K562 (cell line): ENCODE data around the gene CCNJL. TPM values are rescaled to one million over a fixed set of nuclear protein-coding genes. Genes with fewer than 3 reads are reported as not detected.
"Not testable (repeated sequence)": the region's sequence is repeated elsewhere in the genome, so short reads cannot be mapped to it uniquely, and the experiment has no call there.

Source experiments
- ATAC-seq: fragments of 200-7000 bp; cut with Tn5 transposase; 3 replicates; pipeline ENCODE4 v1.9.1; 2020; ENCODE audit warnings: moderate library complexity
- BruUV-seq: library from RNA; stranded (reverse); fragments of 400-500 nt; replicated peaks from 2 replicates; lab custom pipeline; 2021; lab: Mats Ljungman, UMichigan
- CTCF ChIA-PET: fragments of 300-600 bp; formaldehyde crosslinking; extraction: SDS; loops from one replicate; lab custom pipeline; 2021; ENCODE audit warnings: low intra/inter-chr PET ratio; lab: Yijun Ruan, JAX
- POLR2A ChIA-PET: fragments of 300-600, 350-650 bp; sonication (Branson Sonifier 250); formaldehyde crosslinking; extraction: SDS; loops from one replicate; lab custom pipeline; 2021; ENCODE audit warnings: antibody characterized with exemption, inconsistent platforms; lab: Yijun Ruan, JAX
- DNase-seq, 4 experiments: peaks; one replicate each; pipeline versions ENCODE4 v3.0.0 to v3.0.0-alpha.2; 2011 to 2018; ENCODE audit warnings: low spot score in 3 of 4, mixed read lengths in 3 of 4; ENCODE audit errors: extremely low read depth in 1 of 4
- FAIRE-seq: peaks from 2 replicates; lab custom pipeline; 2011; peaks lifted over from hg19 to GRCh38; lab: Jason Lieb, UNC
- H2AFZ ChIP-seq: 2 replicates; pipeline ENCODE4 v1.6.0; 2011; ENCODE audit warnings: low read depth, low read length, control low read depth, inconsistent platforms
- H3K27ac ChIP-seq: fragments of 200-600 bp; 3 replicates; pipeline ENCODE4 v1.8.0; 2011; ENCODE audit warnings: low read depth, mild to moderate bottlenecking, control low read depth, inconsistent platforms, low read length, moderate library complexity, mixed read lengths; ENCODE audit errors: extremely low read depth
- H3K27me3 ChIP-seq, 2 experiments: fragments of 300-600 bp in 1 of 2; 2 replicates in 1 of 2; 3 replicates in 1 of 2; pipeline versions ENCODE4 v1.6.0 to v1.8.0; 2011; ENCODE audit warnings: inconsistent platforms in 2 of 2, low read length in 2 of 2, mild to moderate bottlenecking in 1 of 2, mixed read lengths in 1 of 2, moderate library complexity in 1 of 2; ENCODE audit not compliant: control insufficient read depth in 2 of 2, insufficient read depth in 2 of 2
- H3K36me3 ChIP-seq: fragments of 300-600 bp; 3 replicates; pipeline ENCODE4 v1.8.0; 2011; ENCODE audit warnings: mild to moderate bottlenecking, low read length, inconsistent platforms; ENCODE audit not compliant: control insufficient read depth, insufficient read depth
- H3K4me1 ChIP-seq, 2 experiments: fragments of 200-600 bp in 1 of 2; replicated peaks in 1 of 2; 2 replicates in 1 of 2; 3 replicates in 1 of 2; pipeline versions ENCODE4 v1.5.1 to v1.8.0; 2011; ENCODE audit warnings: inconsistent platforms in 2 of 2, low read length in 2 of 2, mild to moderate bottlenecking in 1 of 2, mixed read lengths in 1 of 2, moderate library complexity in 1 of 2; ENCODE audit not compliant: control insufficient read depth in 2 of 2, insufficient read depth in 2 of 2
- H3K4me2 ChIP-seq: 2 replicates; pipeline ENCODE4 v1.6.1; 2011; ENCODE audit warnings: low read length, control low read depth, inconsistent platforms, mixed read lengths; ENCODE audit not compliant: insufficient read depth
- H3K4me3 ChIP-seq: fragments of 200-600 bp; sonication (generic), shearing (Covaris generic); 2 replicates; pipeline ENCODE4 v1.5.1; 2016; ENCODE audit warnings: control low read depth, inconsistent platforms
- H3K79me2 ChIP-seq: fragments of 200-600 bp; 3 replicates; pipeline ENCODE4 v1.8.0; 2011; ENCODE audit warnings: low read length, inconsistent platforms; ENCODE audit not compliant: control insufficient read depth, insufficient read depth
- H3K9ac ChIP-seq, 2 experiments: 2 replicates each; pipeline versions ENCODE4 v1.6.0 to v1.6.1; 2011; ENCODE audit warnings: low read depth in 2 of 2, low read length in 2 of 2, control low read depth in 1 of 2, inconsistent platforms in 1 of 2, mild to moderate bottlenecking in 1 of 2, mixed read lengths in 1 of 2; ENCODE audit not compliant: insufficient read depth in 1 of 2
- H3K9me1 ChIP-seq: one replicate; pipeline ENCODE4 v1.6.0; 2011; ENCODE audit warnings: inconsistent platforms, mild to moderate bottlenecking, low read length, moderate library complexity; ENCODE audit not compliant: control insufficient read depth, insufficient read depth
- H3K9me3 ChIP-seq: replicated peaks from 2 replicates; pipeline ENCODE4 v1.5.1; 2011; ENCODE audit warnings: low read depth, low read length, inconsistent platforms; ENCODE audit not compliant: control insufficient read depth, insufficient read depth
- H4K20me1 ChIP-seq: replicated peaks from 2 replicates; pipeline ENCODE4 v1.6.1; 2011; ENCODE audit warnings: low read length, inconsistent platforms, mixed read lengths; ENCODE audit not compliant: control insufficient read depth, insufficient read depth
- FOXJ3 ChIP-seq: sonication (generic); formaldehyde crosslinking; IDR thresholded peaks from 2 replicates; pipeline ENCODE4 v1.4.0; 2020; ENCODE audit warnings: mild to moderate bottlenecking, missing genetic modification reagents
- KHSRP ChIP-seq: fragments of 450-650 bp; IDR thresholded peaks from 2 replicates; pipeline ENCODE4 v1.6.1; 2017
- TCF3 ChIP-seq: sonication (generic); formaldehyde crosslinking; IDR thresholded peaks from 2 replicates; pipeline ENCODE4 v1.4.0; 2020; ENCODE audit warnings: mild to moderate bottlenecking, missing genetic modification reagents
- TRIM24 ChIP-seq, 2 experiments: fragments of 450-650 bp; IDR thresholded peaks; 2 replicates each; pipeline ENCODE4 v1.6.1; 2016
- in situ Hi-C: fragments of 300-500 bp; cut with MboI; formaldehyde crosslinking; loops from 4 replicates; pipeline ENCODE4 v1.15.0; 2018; ENCODE audit warnings: inconsistent platforms, mixed read lengths
- intact Hi-C: fragments of 100-400 bp; cut with micrococcal nuclease; formaldehyde crosslinking; loops from 2 replicates; pipeline ENCODE4 v1.14.2; 2022
- polyA plus RNA-seq, 8 experiments: library from polyadenylated mRNA; depleted of rRNA in 4 of 8; stranded (reverse) in 5 of 8; unstranded in 3 of 8; fragments of >200 nt; fragmentation: Nextera tagmentation in 2 of 8; fragmentation: Illumina TruSeq in 1 of 8; extraction: Ambion mirVana in 2 of 8; extraction: Trizol in 1 of 8; gene quantifications; 2 replicates each; pipeline versions ENCODE4 v1.2.1 to v1.2.3, GENCODE V29; 2011 to 2014; ENCODE audit warnings: inconsistent platforms in 1 of 8, missing spikeins in 1 of 8
- total RNA-seq, 7 experiments: library from RNA; depleted of rRNA in 6 of 7; stranded (reverse); fragments of >200 nt in 6 of 7; fragmentation: Illumina TruSeq in 2 of 7; extraction: Trizol in 2 of 7; gene quantifications; 2 replicates each; pipeline versions ENCODE4 v1.2.1 to v1.2.3, GENCODE V29; 2011 to 2021; ENCODE audit warnings: low replicate concordance in 1 of 7
- TF ChIP-seq, protein P1 (sequence below), 2 experiments: fragments of 450-650 bp; formaldehyde crosslinking in 1 of 2; IDR thresholded peaks; 2 replicates each; pipeline versions ENCODE4 v1.4.0 to v1.6.1; 2014 to 2020; ENCODE audit warnings: mild to moderate bottlenecking in 2 of 2, borderline replicate concordance in 1 of 2, low read depth in 1 of 2

Gene CCNJL
- total and polyA plus RNA-seq, 9 of the 15 experiments (the other 6 are each of a cell fraction or from before 2014, with no cell fraction given) = 0.04 TPM; not detected in 8

DNA sequence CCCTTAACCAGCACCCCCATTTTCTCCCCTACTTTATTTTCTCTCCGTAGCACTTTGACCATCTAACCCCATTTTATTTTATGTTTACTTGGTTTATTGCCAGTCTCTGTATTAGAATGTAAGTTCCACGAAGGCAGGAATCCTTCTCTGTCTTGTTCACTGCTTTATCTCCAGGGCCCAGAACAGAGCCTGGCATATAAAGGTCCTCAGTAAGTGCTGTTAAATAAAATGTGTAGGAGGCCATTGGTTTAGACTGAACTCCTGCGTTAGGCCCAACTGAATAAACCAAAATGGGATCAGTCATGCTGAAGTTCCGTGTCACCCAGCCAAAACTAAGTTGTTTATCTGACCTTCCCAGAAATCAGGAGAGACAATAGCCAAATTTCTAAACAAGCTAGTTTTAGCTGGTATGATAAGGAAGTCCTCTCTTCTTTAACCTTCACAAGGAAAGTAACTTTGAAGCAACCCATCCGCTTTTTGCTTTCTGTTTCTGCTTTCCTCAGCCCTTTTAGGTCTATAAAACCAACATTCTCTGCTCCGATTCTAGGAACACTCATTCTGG, 29.0 kb upstream of the CCNJL start (continued):
- TF ChIP-seq, protein P1, sequence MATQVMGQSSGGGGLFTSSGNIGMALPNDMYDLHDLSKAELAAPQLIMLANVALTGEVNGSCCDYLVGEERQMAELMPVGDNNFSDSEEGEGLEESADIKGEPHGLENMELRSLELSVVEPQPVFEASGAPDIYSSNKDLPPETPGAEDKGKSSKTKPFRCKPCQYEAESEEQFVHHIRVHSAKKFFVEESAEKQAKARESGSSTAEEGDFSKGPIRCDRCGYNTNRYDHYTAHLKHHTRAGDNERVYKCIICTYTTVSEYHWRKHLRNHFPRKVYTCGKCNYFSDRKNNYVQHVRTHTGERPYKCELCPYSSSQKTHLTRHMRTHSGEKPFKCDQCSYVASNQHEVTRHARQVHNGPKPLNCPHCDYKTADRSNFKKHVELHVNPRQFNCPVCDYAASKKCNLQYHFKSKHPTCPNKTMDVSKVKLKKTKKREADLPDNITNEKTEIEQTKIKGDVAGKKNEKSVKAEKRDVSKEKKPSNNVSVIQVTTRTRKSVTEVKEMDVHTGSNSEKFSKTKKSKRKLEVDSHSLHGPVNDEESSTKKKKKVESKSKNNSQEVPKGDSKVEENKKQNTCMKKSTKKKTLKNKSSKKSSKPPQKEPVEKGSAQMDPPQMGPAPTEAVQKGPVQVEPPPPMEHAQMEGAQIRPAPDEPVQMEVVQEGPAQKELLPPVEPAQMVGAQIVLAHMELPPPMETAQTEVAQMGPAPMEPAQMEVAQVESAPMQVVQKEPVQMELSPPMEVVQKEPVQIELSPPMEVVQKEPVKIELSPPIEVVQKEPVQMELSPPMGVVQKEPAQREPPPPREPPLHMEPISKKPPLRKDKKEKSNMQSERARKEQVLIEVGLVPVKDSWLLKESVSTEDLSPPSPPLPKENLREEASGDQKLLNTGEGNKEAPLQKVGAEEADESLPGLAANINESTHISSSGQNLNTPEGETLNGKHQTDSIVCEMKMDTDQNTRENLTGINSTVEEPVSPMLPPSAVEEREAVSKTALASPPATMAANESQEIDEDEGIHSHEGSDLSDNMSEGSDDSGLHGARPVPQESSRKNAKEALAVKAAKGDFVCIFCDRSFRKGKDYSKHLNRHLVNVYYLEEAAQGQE (IDR thresholded peaks at IDR 0.05; ENCODE audit: borderline replicate concordance) = peak; percentile 66
- TF ChIP-seq, protein P1 (CRISPR knock-in tag; IDR thresholded peaks at IDR 0.05; ENCODE audit: low read depth) = no peak
- TF ChIP-seq KHSRP = no peak
- TF ChIP-seq TRIM24 (IDR thresholded peaks at IDR 0.05) = 0 out of 4 replicates have a peak, but pooled peaks of 1 of the 2 experiments have one; percentile 14
- TF ChIP-seq TCF3 (CRISPR knock-in tag) = peak; percentile 42
- TF ChIP-seq FOXJ3 (CRISPR knock-in tag) = no peak

DNA sequence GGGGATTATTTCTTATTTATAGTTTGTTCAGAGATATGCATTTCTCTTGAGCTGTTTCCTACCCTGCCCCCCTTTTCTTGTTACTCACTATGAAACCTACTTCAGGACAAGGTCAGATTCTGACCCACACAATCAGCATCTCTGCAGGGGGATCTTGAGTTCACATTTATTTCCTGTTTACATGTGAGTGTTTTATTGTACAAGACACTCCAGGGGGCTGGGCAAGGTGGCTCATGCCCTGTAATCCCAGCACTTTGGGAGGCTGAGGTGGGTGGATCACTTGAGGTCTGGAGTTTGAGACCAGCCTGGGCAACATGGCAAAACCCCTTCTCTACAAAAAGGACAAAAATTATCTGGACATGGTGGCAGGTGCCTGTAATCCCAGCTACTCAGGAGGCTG, 28.1 kb upstream of the CCNJL start:
- H2AFZ ChIP-seq, H3K79me2 ChIP-seq, intact Hi-C loops, POLR2A ChIA-PET, H3K27me3 ChIP-seq, H3K4me2 ChIP-seq, H3K9me1 ChIP-seq, H3K4me1 ChIP-seq, ATAC-seq, H3K4me3 ChIP-seq, FAIRE-seq, H3K27ac ChIP-seq, H4K20me1 ChIP-seq, H3K9ac ChIP-seq, BruUV-seq, H3K9me3 ChIP-seq, H3K36me3 ChIP-seq, DNase-seq: not testable (repeated sequence)
- CTCF ChIA-PET = interaction anchor here (0.6 kb wide), 1 partner anchor 32 kb away, joined by 3 read pairs; no protein-coding TSS in a partner anchor
- in situ Hi-C loops = loop anchor here (10.0 kb wide), 1 partner anchor 316 kb away; no protein-coding TSS in a partner anchor
